Measurements from ENCODE around the gene STUB1. TPM values are rescaled to one million over a fixed set of nuclear protein-coding genes. Genes with fewer than 3 reads are reported as not detected.
A peak's percentile ranks its signal among the peaks of the same experiment; 100 is the strongest.
"Not testable (repeated sequence)": the region's sequence is repeated elsewhere in the genome, so short reads cannot be mapped to it uniquely, and the experiment has no call there.

The STUB1 gene
- total and polyA plus RNA-seq, 9 donors, result 70.7 to 115 (median 98.8) TPM

DNA sequence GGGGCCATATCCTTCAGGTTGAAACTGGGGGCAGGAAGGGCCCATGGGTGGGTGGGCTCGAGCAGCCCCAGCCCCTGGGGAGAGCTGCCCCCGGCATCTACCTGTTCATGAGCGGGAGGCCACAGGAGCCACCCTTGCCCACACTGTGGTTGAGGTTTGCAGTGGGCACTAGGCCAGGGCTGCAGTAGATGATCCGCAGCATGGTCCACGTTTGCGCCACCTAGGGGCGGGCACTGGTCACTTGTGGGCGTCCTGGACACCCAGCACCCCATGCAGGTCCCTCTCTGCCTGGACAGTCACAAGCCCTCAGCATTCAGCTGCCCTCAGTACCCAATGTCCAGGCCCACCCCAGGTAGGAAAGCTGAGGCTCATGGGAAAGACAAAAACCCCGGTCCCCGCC lies 5.8 kb downstream of the STUB1 start:
- Histone ChIP-seq H3K9me3 (replicated peaks; ENCODE audit: control insufficient read depth, low read depth, low read length) (no peaks in the 10 kb centered on the region), H3K36me3 (ENCODE audit: control insufficient read depth, insufficient read depth, low read length) (peaks cover 50% of the 10 kb centered on the region), H3K4me1 (ENCODE audit: control insufficient read depth, insufficient read depth, low read length) (peaks cover 48% of the 10 kb centered on the region), H3K27ac (ENCODE audit: low read length) (no peak overlapping the region), H3K4me3 (ENCODE audit: low read length) (no peak overlapping the region), H3K27me3 (ENCODE audit: control insufficient read depth, insufficient read depth, low read length) (peaks cover 3% of the 10 kb centered on the region)
- 72% methylated on average over 9 of the region's 10 CpGs for WGBS (ENCODE audit: insufficient coverage)
- DNase-seq, result no peak

DNA sequence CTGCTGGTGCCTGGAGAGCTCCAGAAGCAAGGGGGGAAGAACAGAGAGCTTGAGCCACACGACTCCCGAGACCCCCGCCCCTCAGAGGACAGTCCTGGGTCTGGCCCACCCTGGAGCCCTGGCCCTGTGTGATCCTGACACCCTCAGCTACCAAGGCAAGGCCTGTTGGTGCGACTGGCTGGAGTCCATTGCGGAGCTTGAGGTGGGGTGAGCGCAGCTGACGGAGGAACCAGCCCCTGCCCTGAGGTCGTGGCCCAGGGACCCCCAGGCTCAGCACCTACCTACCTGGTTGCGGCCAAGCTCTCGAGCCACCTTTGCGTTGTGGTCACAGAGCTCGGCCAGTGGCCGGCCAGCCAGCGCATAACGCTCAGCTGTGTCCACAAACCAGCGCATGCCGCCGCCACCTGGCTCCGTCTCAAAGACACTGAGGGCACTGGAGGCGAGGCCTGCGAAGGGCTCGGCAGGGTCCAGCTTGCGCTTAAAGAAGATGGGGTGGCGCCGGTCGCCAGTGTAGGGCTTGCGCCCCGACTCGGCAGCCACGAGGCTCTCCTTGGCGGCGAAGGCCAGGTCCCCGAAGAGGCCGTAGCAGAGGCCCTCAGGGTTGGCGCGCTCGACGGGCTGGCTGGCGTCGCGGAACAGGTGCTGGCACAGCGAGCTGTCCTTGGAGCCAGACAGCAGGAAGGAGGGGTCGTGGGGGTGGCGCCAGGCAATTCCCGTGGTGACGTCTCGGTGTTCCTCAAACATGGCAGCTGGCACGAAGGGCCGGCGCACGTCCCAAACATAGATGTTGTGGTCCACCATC lies 6.5 kb downstream of the STUB1 start:
- Histone ChIP-seq H3K4me1 (ENCODE audit: control insufficient read depth, insufficient read depth, low read length) (peaks cover 41% of the 10 kb centered on the region), H3K36me3 (ENCODE audit: control insufficient read depth, insufficient read depth, low read length) (peaks cover 45% of the 10 kb centered on the region), H3K9me3 (replicated peaks; ENCODE audit: control insufficient read depth, low read depth, low read length) (no peaks in the 10 kb centered on the region), H3K4me3 (ENCODE audit: low read length) (no peak overlapping the region), H3K27ac (ENCODE audit: low read length) (no peak overlapping the region), H3K27me3 (ENCODE audit: control insufficient read depth, insufficient read depth, low read length) (peaks cover 9% of the 10 kb centered on the region)
- 92% methylated on average over 51 of the region's 51 CpGs for WGBS (ENCODE audit: insufficient coverage)
- DNase-seq, result no peak

DNA sequence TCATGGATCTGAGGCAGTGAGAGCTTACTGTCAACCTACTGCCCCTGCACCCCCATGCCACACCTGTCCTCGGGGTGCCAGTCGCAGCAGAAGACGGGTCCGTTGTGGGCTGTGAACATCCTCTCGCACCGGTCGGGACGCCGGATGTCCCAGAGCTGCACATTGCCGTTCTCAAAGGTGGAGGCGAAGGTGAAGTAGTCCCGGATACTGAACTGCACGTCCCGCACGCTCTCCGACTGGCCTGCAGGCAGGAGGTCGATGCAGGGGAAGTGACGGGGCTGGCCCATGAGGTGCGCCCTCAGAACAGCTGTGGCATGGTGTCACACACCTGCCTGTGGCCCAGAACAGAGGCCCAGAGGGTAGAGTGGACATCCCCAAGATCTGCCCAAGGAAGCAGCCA lies 7.3 kb downstream of the STUB1 start:
- peaks cover 37% of the 10 kb centered on the region for H3K4me1 ChIP-seq (ENCODE audit: control insufficient read depth, insufficient read depth, low read length)
- H3K27me3 ChIP-seq (ENCODE audit: control insufficient read depth, insufficient read depth, low read length), result peaks cover 17% of the 10 kb centered on the region
- H3K36me3 ChIP-seq (ENCODE audit: control insufficient read depth, insufficient read depth, low read length), result peaks cover 36% of the 10 kb centered on the region
- no peak overlapping the region for H3K27ac ChIP-seq (ENCODE audit: low read length)
- no peaks in the 10 kb centered on the region for H3K9me3 ChIP-seq (replicated peaks; ENCODE audit: control insufficient read depth, low read depth, low read length)
- WGBS (ENCODE audit: insufficient coverage), result 92% methylated on average over 18 of the region's 19 CpGs
- DNase-seq, result no peak
- H3K4me3 ChIP-seq (ENCODE audit: low read length), result no peak overlapping the region

DNA sequence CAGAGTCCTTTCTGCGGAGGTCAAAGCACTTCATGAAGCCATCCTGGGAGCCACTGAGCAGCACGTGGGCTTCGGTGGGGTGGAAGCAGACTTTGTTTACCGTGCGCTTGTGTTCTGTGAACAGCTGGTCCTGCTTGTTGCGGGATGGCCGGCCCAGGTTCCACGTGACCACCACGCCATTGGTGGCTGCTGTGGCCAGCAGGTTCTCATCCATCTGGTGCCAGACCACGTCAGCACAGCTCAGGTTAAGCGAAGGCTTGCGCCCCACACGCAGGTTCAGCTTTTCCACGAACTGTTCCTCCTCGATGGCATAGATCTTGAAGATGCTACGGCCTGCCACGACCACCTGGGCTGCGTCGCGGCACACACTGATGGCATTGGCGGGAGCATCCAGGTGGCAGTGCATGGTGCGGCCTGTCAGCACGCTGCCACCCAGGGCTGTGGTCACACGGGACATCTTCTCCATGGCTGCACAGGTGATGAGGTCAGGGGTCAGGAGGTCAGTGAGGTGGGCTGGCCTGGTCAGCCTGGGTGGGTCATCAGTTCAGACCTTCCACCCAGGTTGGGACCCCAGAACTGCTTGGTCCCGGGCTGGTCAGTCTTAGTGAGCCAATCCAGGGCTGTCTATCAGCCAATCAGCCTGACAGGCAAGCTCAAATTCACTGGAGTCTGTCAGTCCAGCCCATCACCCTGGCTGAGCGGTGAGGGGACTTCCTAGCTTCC lies 9.1 kb downstream of the STUB1 start:
- Histone ChIP-seq H3K27me3 (ENCODE audit: control insufficient read depth, insufficient read depth, low read length) (peaks cover 35% of the 10 kb centered on the region), H3K27ac (ENCODE audit: low read length) (peak overlapping the region; percentile 80), H3K36me3 (ENCODE audit: control insufficient read depth, insufficient read depth, low read length) (peaks cover 25% of the 10 kb centered on the region), H3K9me3 (replicated peaks; ENCODE audit: control insufficient read depth, low read depth, low read length) (no peaks in the 10 kb centered on the region), H3K4me1 (ENCODE audit: control insufficient read depth, insufficient read depth, low read length) (peaks cover 27% of the 10 kb centered on the region), H3K4me3 (ENCODE audit: low read length) (peak overlapping the region; percentile 91)
- no peak for DNase-seq
- WGBS (ENCODE audit: insufficient coverage), result 84% methylated on average over 26 of the region's 26 CpGs

DNA sequence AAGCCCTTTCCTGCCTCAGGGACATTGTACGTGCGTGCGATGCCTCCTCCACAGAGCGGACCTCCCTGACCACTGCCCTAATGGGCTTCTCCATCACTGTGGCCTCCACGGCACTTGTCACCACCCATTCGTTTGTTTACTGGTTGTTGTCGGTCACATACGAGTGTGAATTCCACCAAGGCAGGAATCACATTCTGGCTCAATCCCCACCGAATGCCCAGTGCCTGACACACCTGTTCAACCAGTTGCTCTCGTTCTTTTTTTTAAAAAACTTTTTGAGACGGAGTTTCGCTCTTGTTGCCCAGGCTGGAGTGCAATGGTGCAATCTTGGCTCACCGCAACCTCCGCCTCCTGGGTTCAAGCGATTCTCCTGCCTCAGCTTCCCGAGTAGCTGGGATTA lies 11.0 kb downstream of the STUB1 start:
- H3K27me3 ChIP-seq (ENCODE audit: control insufficient read depth, insufficient read depth, low read length), result peaks cover 53% of the 10 kb centered on the region
- H3K27ac ChIP-seq (ENCODE audit: low read length); H3K4me3 ChIP-seq (ENCODE audit: low read length); H3K9me3 ChIP-seq (replicated peaks; ENCODE audit: control insufficient read depth, low read depth, low read length); DNase-seq: not testable (repeated sequence)
- 82% methylated on average over 10 of the region's 16 CpGs for WGBS (ENCODE audit: insufficient coverage)
- H3K36me3 ChIP-seq (ENCODE audit: control insufficient read depth, insufficient read depth, low read length), result peaks cover 14% of the 10 kb centered on the region
- H3K4me1 ChIP-seq (ENCODE audit: control insufficient read depth, insufficient read depth, low read length), result peaks cover 30% of the 10 kb centered on the region

DNA sequence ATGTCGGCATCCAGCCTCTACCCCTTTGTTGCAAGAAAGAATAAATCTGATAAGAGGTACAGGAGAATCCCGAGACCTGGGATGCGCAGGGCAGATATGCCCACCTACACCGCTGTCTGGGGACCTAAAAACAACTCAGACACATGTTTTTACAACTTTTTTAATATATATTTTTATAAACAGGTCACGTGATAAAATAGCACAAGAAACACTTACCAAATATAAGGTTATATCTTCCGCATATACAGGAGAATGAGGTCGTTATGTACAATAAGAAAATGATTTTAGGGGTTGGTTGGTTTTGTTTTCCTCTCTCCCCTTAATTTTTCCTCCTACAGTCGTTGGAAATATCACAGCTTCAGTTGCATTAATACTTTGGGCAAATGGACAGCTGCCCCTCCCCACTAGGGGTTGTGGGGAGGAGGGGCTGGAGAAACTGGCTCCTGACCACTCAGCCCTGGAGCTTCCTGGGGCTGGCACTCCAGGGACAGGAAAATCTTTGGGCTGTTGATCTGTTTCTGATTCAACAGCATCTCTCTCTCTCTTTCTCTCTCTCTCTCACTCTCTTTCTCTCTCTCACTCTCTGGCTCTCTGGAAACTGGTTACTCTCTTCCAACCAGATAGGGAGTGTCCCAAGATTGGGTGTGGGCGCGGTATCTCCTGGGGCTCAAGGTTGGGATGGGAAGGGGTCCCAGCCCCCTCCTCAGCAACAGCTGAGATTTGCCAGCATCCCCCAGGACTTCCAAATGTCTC lies 12.3 kb downstream of the STUB1 start:
- H3K36me3 ChIP-seq (ENCODE audit: control insufficient read depth, insufficient read depth, low read length), result peaks cover under 1% of the 10 kb centered on the region
- WGBS (ENCODE audit: insufficient coverage), result 90% methylated on average over 2 of the region's 10 CpGs
- H3K27ac ChIP-seq (ENCODE audit: low read length), result no peak overlapping the region
- no peak overlapping the region for H3K4me3 ChIP-seq (ENCODE audit: low read length)
- H3K9me3 ChIP-seq (replicated peaks; ENCODE audit: control insufficient read depth, low read depth, low read length), result no peaks in the 10 kb centered on the region
- H3K4me1 ChIP-seq (ENCODE audit: control insufficient read depth, insufficient read depth, low read length), result peaks cover 30% of the 10 kb centered on the region
- peaks cover 62% of the 10 kb centered on the region for H3K27me3 ChIP-seq (ENCODE audit: control insufficient read depth, insufficient read depth, low read length)
- DNase-seq, result no peak

DNA sequence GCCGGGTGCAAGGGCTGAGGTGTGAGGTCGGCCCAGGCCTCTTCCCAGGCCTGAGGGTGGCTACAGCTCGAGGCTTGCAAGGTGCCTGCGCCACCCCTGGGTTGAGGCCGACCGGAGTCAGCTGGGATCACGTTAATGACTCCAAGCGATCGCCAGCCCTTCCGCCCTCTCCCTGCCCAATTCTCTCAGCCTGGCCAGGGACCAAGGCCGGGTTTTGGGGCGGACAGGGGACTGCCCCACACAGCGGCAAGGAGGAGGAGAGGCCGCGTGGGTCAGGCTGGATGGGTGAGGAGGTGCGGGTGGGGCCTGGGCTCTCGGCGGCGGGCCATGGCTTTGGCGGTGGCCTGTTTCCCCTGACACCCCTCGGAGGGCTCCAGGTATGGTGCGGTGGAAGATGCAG lies 13.2 kb downstream of the STUB1 start:
- no peaks in the 10 kb centered on the region for H3K36me3 ChIP-seq (ENCODE audit: control insufficient read depth, insufficient read depth, low read length)
- 21% methylated on average over 17 of the region's 22 CpGs for WGBS (ENCODE audit: insufficient coverage)
- H3K9me3 ChIP-seq (replicated peaks; ENCODE audit: control insufficient read depth, low read depth, low read length), result no peaks in the 10 kb centered on the region
- no peak overlapping the region for H3K27ac ChIP-seq (ENCODE audit: low read length)
- H3K4me1 ChIP-seq (ENCODE audit: control insufficient read depth, insufficient read depth, low read length), result peaks cover 30% of the 10 kb centered on the region
- peaks cover 67% of the 10 kb centered on the region for H3K27me3 ChIP-seq (ENCODE audit: control insufficient read depth, insufficient read depth, low read length)
- no peak for DNase-seq
- no peak overlapping the region for H3K4me3 ChIP-seq (ENCODE audit: low read length)

DNA sequence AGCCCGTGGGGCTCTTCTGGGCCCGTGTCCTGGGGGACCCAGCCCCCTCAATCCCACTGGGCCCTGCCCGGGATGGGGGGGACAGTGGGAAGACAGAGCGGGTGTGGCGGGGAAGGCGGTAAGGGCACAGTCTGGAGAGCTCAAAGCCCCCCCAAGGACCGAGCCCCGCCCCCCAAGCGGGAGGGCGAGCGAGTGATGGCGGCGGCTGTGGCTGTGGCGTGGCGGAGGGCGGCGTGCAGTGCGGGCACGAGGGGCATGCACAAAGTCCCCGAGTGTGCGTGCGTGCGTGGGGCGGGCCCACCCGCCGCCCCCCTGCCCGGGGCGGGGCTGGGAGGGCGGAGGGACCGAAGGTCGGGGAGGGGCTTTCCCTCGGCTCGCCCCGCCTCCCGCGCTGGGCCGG lies 13.6 kb downstream of the STUB1 start:
- Histone ChIP-seq H3K27me3 (ENCODE audit: control insufficient read depth, insufficient read depth, low read length) (peaks cover 68% of the 10 kb centered on the region), H3K4me1 (ENCODE audit: control insufficient read depth, insufficient read depth, low read length) (peaks cover 30% of the 10 kb centered on the region), H3K9me3 (replicated peaks; ENCODE audit: control insufficient read depth, low read depth, low read length) (no peaks in the 10 kb centered on the region), H3K4me3 (ENCODE audit: low read length) (no peak overlapping the region), H3K27ac (ENCODE audit: low read length) (no peak overlapping the region), H3K36me3 (ENCODE audit: control insufficient read depth, insufficient read depth, low read length) (no peaks in the 10 kb centered on the region)
- DNase-seq, result no peak
- WGBS (ENCODE audit: insufficient coverage), result under 1% methylated on average over 36 of the region's 37 CpGs

DNA sequence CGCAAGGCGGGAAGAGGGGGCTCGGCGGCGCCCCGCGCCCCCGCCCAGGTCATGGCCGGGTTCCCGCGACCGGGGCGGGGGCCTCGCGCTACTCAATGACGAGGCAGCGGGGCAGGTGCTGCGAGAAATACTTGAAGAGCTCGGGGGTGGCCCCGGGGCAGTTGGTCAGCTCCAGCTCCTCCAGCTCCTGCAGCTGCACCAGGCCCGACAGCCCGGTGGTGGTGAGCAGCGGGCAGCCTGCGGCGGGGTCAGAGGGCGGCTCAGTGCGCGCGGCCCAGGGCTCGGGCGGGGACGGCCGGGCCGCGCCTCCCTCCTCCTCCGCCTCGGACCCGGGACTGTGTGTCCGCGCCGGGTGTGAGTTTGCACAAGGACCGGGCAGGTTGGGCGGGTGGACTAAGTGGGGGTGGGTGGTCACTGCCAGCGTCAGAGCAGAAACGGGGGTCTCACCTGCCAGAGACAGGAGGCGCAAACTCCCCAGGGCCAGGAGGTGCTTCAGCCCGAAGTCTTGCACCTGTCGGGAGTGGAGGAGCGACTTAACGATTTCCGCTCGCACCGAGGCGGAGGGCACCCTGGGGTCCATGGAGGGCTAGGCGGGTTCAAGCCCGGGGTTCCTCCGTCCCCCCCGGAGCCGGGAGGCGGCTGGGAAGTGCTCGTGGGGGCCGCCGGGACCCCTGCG lies 14.1 kb downstream of the STUB1 start:
- Histone ChIP-seq H3K27me3 (ENCODE audit: control insufficient read depth, insufficient read depth, low read length) (peaks cover 72% of the 10 kb centered on the region), H3K27ac (ENCODE audit: low read length) (no peak overlapping the region), H3K36me3 (ENCODE audit: control insufficient read depth, insufficient read depth, low read length) (no peaks in the 10 kb centered on the region), H3K4me1 (ENCODE audit: control insufficient read depth, insufficient read depth, low read length) (peaks cover 25% of the 10 kb centered on the region), H3K9me3 (replicated peaks; ENCODE audit: control insufficient read depth, low read depth, low read length) (no peaks in the 10 kb centered on the region), H3K4me3 (ENCODE audit: low read length) (no peak overlapping the region)
- no peak for DNase-seq
- WGBS (ENCODE audit: insufficient coverage), result 2% methylated on average over 50 of the region's 64 CpGs

All from muscle of leg (tissue), 11 donors.